Thoracic aorta (tissue), 2 donors: ENCODE results near the gene C14orf93. TPM values are rescaled to one million over a fixed set of nuclear protein-coding genes. Genes with fewer than 3 reads are reported as not detected.
A peak's percentile ranks its signal among the peaks of the same experiment; 100 is the strongest.

Experiments
- ATAC-seq: fragments of 150-250 bp; one replicate; pipeline ENCODE4 v1.8.0; 2017; ENCODE audit warnings: low read depth; ENCODE audit not compliant: insufficient number of reproducible peaks, low FRiP score
- DNase-seq: peaks from one replicate; pipeline ENCODE4 v3.0.0-alpha.2; 2020; ENCODE audit warnings: low spot score
- H3K27ac ChIP-seq, 2 donors: fragments of 200-600 bp; sonication (generic); 1 replicate in 1 of 2; 2 replicates in 1 of 2; pipeline ENCODE4 v1.5.1; 2016; ENCODE audit warnings: mild to moderate bottlenecking in 2 of 2, moderate library complexity in 2 of 2
- H3K27me3 ChIP-seq: fragments of 200-600 bp; sonication (generic); replicated peaks from 2 replicates; pipeline ENCODE4 v1.6.0; 2016; ENCODE audit warnings: mild to moderate bottlenecking; ENCODE audit not compliant: insufficient read depth
- H3K36me3 ChIP-seq: fragments of 200-600 bp; sonication (generic); one replicate; pipeline ENCODE4 v1.5.1; 2016
- H3K4me1 ChIP-seq, 2 donors: fragments of 200-600 bp; sonication (generic); 1 replicate in 1 of 2; 2 replicates in 1 of 2; pipeline versions ENCODE4 v1.5.1 to v1.6.0; 2016; ENCODE audit warnings: low read depth in 2 of 2, mild to moderate bottlenecking in 1 of 2; ENCODE audit not compliant: control insufficient read depth in 1 of 2
- H3K4me3 ChIP-seq: fragments of 200-600 bp; sonication (generic); 2 replicates; pipeline ENCODE4 v1.5.1; 2016; ENCODE audit warnings: mild to moderate bottlenecking
- H3K9me3 ChIP-seq: fragments of 200-600 bp; sonication (generic); 2 replicates; pipeline ENCODE4 v1.5.1; 2016
- CTCF ChIP-seq: fragments of 200-600 bp; sonication (generic); IDR thresholded peaks from one replicate; pipeline ENCODE4 v1.5.1; 2019; ENCODE audit warnings: antibody characterized with exemption
- total RNA-seq, 2 donors: library from RNA; depleted of rRNA; stranded (reverse); fragments of >200 nt; gene quantifications; one replicate each; pipeline versions ENCODE4 v1.1.0 to v1.2.3, GENCODE V29; 2016

C14orf93 gene
- total RNA-seq, 2 donors from 2014 or later = 9.3 to 19.7 TPM

GRCh38 chr14:22984959-22985658 is 24.8 kb downstream of the C14orf93 start:
- DNase-seq (no peak), ATAC-seq (no peak)
- H3K4me3 ChIP-seq = no peak overlapping the region
- no peaks in the 10 kb centered on the region for H3K27me3 ChIP-seq
- H3K9me3 ChIP-seq = no peaks in the 10 kb centered on the region
- H3K36me3 ChIP-seq = no peaks in the 10 kb centered on the region
- peaks cover 6 to 16% of the 10 kb centered on the region in 2 donors for H3K4me1 ChIP-seq
- no peak overlapping the region for H3K27ac ChIP-seq
- no peak for TF ChIP-seq CTCF

- DNase-seq (peak; percentile 64), ATAC-seq (peak; percentile 60)
- Histone ChIP-seq H3K4me3 (peak within 1 kb of the TSS; percentile 95), H3K4me1 (peaks cover 29 to 40% of the 10 kb centered on the region in 2 donors), H3K27me3 (no peaks in the 10 kb centered on the region), H3K9me3 (no peaks in the 10 kb centered on the region), H3K27ac (peak within 1 kb of the TSS; percentile 78 to 93), H3K36me3 (no peaks in the 10 kb centered on the region)
- TF ChIP-seq CTCF = no peak
Observed at GRCh38 chr14:22982477-22983245, 27.3 kb downstream of the C14orf93 start, which contains the start of gene AJUBA. Gene AJUBA, minus strand, starts transcription at chr14:22982551. Its CDS starts 285 bp downstream, at chr14:22982266.

- Histone ChIP-seq H3K36me3 (no peaks in the 10 kb centered on the region), H3K27ac (peak overlapping the region; percentile 78 to 93), H3K4me3 (peak overlapping the region; percentile 95), H3K4me1 (peaks cover 35 to 46% of the 10 kb centered on the region in 2 donors), H3K9me3 (no peaks in the 10 kb centered on the region), H3K27me3 (no peaks in the 10 kb centered on the region)
- ATAC-seq (no peak), DNase-seq (no peak)
- TF ChIP-seq CTCF = no peak
Observed at GRCh38 chr14:22981876-22982476, 28.0 kb downstream of the C14orf93 start.

- peaks cover 39 to 52% of the 10 kb centered on the region in 2 donors for H3K4me1 ChIP-seq
- no peaks in the 10 kb centered on the region for H3K36me3 ChIP-seq
- no peaks in the 10 kb centered on the region for H3K9me3 ChIP-seq
- no peaks in the 10 kb centered on the region for H3K27me3 ChIP-seq
- no peak for TF ChIP-seq CTCF
- no peak for ATAC-seq
- DNase-seq = no peak
- H3K27ac ChIP-seq = peak overlapping the region; percentile 78 to 93
- H3K4me3 ChIP-seq = peak overlapping the region; percentile 95
Observed at GRCh38 chr14:22981090-22981875, 28.7 kb downstream of the C14orf93 start.
